Transverse colon (tissue), 4 donors: Measurements from ENCODE around the gene KLF15. TPM values are rescaled to one million over a fixed set of nuclear protein-coding genes. Genes with fewer than 3 reads are reported as not detected.

Experiments
- DNase-seq: peaks from one replicate; pipeline ENCODE4 v3.0.0-alpha.2; 2019
- H3K27ac ChIP-seq, 4 donors: fragments of 200-600 bp; sonication (generic); 2 replicates each; pipeline ENCODE4 v1.5.1; 2016 to 2018; ENCODE audit warnings: inconsistent platforms in 4 of 4
- H3K27me3 ChIP-seq: fragments of 200-600 bp; sonication (generic); 2 replicates; pipeline ENCODE4 v1.5.1; 2017; ENCODE audit warnings: inconsistent platforms
- H3K36me3 ChIP-seq, 4 donors: fragments of 200-600 bp; sonication (generic); 2 replicates each; pipeline ENCODE4 v1.5.1; 2017 to 2019; ENCODE audit warnings: inconsistent platforms in 4 of 4
- H3K4me1 ChIP-seq, 4 donors: fragments of 200-600 bp; sonication (generic); 2 replicates each; pipeline ENCODE4 v1.5.1; 2017 to 2020; ENCODE audit warnings: inconsistent platforms in 4 of 4
- H3K4me3 ChIP-seq, 4 donors: fragments of 200-600 bp; sonication (generic); 1 replicate in 1 of 4; 2 replicates in 3 of 4; pipeline versions ENCODE4 v1.5.1 to v1.6.1; 2017 to 2019; ENCODE audit warnings: inconsistent platforms in 4 of 4
- H3K9me3 ChIP-seq, 2 donors: fragments of 200-600 bp; sonication (generic); 2 replicates each; pipeline ENCODE4 v1.5.1; 2017 to 2019; ENCODE audit warnings: inconsistent platforms in 2 of 2
- CTCF ChIP-seq, 5 experiments: fragments of 200-600 bp in 3 of 5; fragments of 450-650 bp in 2 of 5; sonication (generic) in 3 of 5; IDR thresholded peaks; 1 replicate in 2 of 5; 2 replicates in 3 of 5; pipeline ENCODE4 v1.5.1; 2016 to 2017; ENCODE audit warnings: antibody characterized with exemption in 5 of 5, inconsistent platforms in 3 of 5, mild to moderate bottlenecking in 2 of 5, moderate library complexity in 1 of 5
- EP300 ChIP-seq: sonication (generic); formaldehyde crosslinking; IDR thresholded peaks from one replicate; pipeline ENCODE4 v1.6.1; 2017; ENCODE audit warnings: antibody characterized with exemption, low read depth
- POLR2A ChIP-seq: fragments of 450-650 bp; IDR thresholded peaks from one replicate; pipeline ENCODE4 v1.6.1; 2016; ENCODE audit warnings: antibody characterized with exemption, mild to moderate bottlenecking, moderate library complexity
- POLR2AphosphoS5 ChIP-seq, 3 donors: sonication (generic); formaldehyde crosslinking; IDR thresholded peaks; one replicate each; pipeline ENCODE4 v1.6.1; 2016; ENCODE audit warnings: antibody characterized with exemption in 3 of 3
- WGBS, 2 donors: methylation state at CpG; one replicate each; pipeline ENCODE4 v1.1.5; 2018; ENCODE audit warnings: low coverage in 1 of 2; 5-methylcytosine and 5-hydroxymethylcytosine counted together
- in situ Hi-C, 4 donors: fragments of 200-750 bp; cut with MboI; loops; one replicate each; pipeline versions ENCODE4 v1.15.0 to v1.15.1; 2017; ENCODE audit warnings: low sequenced_read_pairs in 3 of 4, low pct_ligation_motif_present in 1 of 4, low pct_unique_long_range_greater_than_20kb in 1 of 4
- intact Hi-C: fragments of 100-400 bp; cut with DNase I; formaldehyde crosslinking; loops from one replicate; pipeline ENCODE4 v1.15.1; 2023; ENCODE audit warnings: low total_unique reads
- total RNA-seq, 4 donors: library from RNA; depleted of rRNA; stranded (reverse); fragments of >200 nt; gene quantifications; one replicate each; pipeline ENCODE4 v1.1.0, GENCODE V29; 2016

The KLF15 gene
- total RNA-seq, 4 donors from 2014 or later: 4.0 to 19.5 (median 8.4) TPM

GRCh38 chr3:126355777-126356372, 1.3 kb downstream of the KLF15 start:
- peaks cover 0 to 30% (median 18%) of the 10 kb centered on the region in 4 donors for H3K4me1 ChIP-seq
- H3K36me3 ChIP-seq: no peaks in the 10 kb centered on the region
- peak overlapping the region; percentile 76 to 88 (median 82) for H3K27ac ChIP-seq
- 0% methylated on average over 21 of the region's 32 CpGs; no CpG with 5 or more reads in 1 of the 2 donors for WGBS, 2 donors
- peaks cover 53% of the 10 kb centered on the region for H3K27me3 ChIP-seq
- intact Hi-C loops: loop anchor here (2.0 to 10.0 kb wide), 2 partner anchors 33 to 91 kb away; no protein-coding TSS in a partner anchor
- TF ChIP-seq CTCF (IDR thresholded peaks at IDR 0.05) (no peak), POLR2AphosphoS5 (IDR thresholded peaks at IDR 0.05) (peak; percentile 82 to 90 (median 85)), POLR2A (peak; percentile 56), EP300 (peak; percentile 97)
- in situ Hi-C loops: no loop called here
- peak overlapping the region; percentile 61 to 89 (median 64) for H3K4me3 ChIP-seq
- DNase-seq: peak; percentile 88
- H3K9me3 ChIP-seq: no peaks in the 10 kb centered on the region

DNA sequence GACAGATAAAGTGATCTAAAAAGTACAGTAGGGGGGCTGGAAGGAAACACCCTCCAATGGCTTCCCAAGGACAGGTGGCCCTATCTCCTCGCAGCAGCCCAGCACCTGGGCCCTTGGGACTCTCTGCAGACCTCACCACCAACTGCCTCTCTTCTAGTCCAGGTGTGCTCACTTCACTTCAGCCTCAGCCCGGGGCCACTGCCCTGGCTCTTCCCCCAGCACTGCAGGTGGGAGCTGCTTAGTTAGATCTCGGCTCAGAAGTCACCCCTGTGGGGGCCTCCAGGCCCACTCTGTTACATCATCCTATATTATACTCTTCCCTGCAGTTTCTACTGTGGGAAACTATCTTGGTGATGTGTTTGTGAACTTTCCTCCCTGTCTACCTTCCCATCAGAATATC, 2.0 kb downstream of the KLF15 start:
- Histone ChIP-seq H3K27me3 (peaks cover 47% of the 10 kb centered on the region), H3K27ac (peak overlapping the region; percentile 67 to 88 (median 82)), H3K9me3 (no peaks in the 10 kb centered on the region), H3K36me3 (no peaks in the 10 kb centered on the region), H3K4me3 (peak overlapping the region in 3 of 4 donors; percentile 2 to 64 (median 61)), H3K4me1 (peaks cover 0 to 30% (median 18%) of the 10 kb centered on the region in 4 donors)
- no peak for DNase-seq
- 65% methylated on average over 3 of the region's 3 CpGs; no CpG with 5 or more reads in 1 of the 2 donors for WGBS, 2 donors
- in situ Hi-C loops: no loop called here
- intact Hi-C loops: loop anchor here (2.0 to 10.0 kb wide), 2 partner anchors 34 to 90 kb away; no protein-coding TSS in a partner anchor
- TF ChIP-seq EP300: no peak

DNA sequence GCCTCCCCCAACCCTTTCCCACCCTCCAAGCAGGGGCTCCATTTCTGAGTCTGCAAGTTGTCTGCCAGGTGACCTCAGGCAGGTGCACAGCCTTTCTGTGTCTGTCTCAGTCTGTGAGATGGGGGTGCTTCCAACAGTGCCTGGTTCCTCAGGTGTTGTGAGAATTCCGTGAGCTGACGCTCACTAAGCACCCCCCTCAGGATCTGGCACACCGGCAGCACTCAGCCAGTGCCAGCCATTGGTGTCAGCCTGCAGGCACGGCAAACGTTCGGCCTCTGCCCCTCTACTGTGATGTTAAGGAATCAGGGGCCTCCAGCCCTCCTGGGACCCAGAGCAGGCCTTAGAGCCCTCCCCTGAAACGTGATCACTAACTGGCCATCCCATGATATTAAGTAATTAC, 2.4 kb downstream of the KLF15 start:
- in situ Hi-C loops: no loop called here
- no peak overlapping the region for H3K4me3 ChIP-seq
- intact Hi-C loops: loop anchor here (2.0 to 10.0 kb wide), 2 partner anchors 34 to 90 kb away; no protein-coding TSS in a partner anchor
- TF ChIP-seq POLR2AphosphoS5 (IDR thresholded peaks at IDR 0.05) (no peak), POLR2A (no peak), CTCF (IDR thresholded peaks at IDR 0.05) (no peak), EP300 (no peak)
- peaks cover 42% of the 10 kb centered on the region for H3K27me3 ChIP-seq
- no peaks in the 10 kb centered on the region for H3K36me3 ChIP-seq
- peak overlapping the region in 3 of 4 donors; percentile 67 to 88 (median 87) for H3K27ac ChIP-seq
- no peak for DNase-seq
- H3K4me1 ChIP-seq: peaks cover 0 to 30% (median 18%) of the 10 kb centered on the region in 4 donors
- 92% methylated on average over 3 of the region's 7 CpGs; no CpG with 5 or more reads in 1 of the 2 donors for WGBS, 2 donors
- H3K9me3 ChIP-seq: no peaks in the 10 kb centered on the region

GRCh38 chr3:126353694-126354321, 3.4 kb downstream of the KLF15 start:
- peaks cover 32% of the 10 kb centered on the region for H3K27me3 ChIP-seq
- H3K27ac ChIP-seq: peak overlapping the region in 2 of 4 donors; percentile 87 to 88
- no peak overlapping the region for H3K4me3 ChIP-seq
- intact Hi-C loops (loop anchor here (2.0 to 10.0 kb wide), 2 partner anchors 35 to 89 kb away; no protein-coding TSS in a partner anchor), in situ Hi-C loops (no loop called here)
- H3K36me3 ChIP-seq: no peaks in the 10 kb centered on the region
- H3K4me1 ChIP-seq: peaks cover 0 to 30% (median 18%) of the 10 kb centered on the region in 4 donors
- 84 to 89% methylated on average over 5 to 8 of the region's 8 CpGs for WGBS, 2 donors
- no peaks in the 10 kb centered on the region for H3K9me3 ChIP-seq
- TF ChIP-seq EP300: no peak
- no peak for TF ChIP-seq CTCF (IDR thresholded peaks at IDR 0.05)
- no peak for TF ChIP-seq POLR2AphosphoS5 (IDR thresholded peaks at IDR 0.05)
- TF ChIP-seq POLR2A: no peak
- no peak for DNase-seq
